ENCODE measurements around the gene PPIH. TPM values are rescaled to one million over a fixed set of nuclear protein-coding genes. Genes with fewer than 3 reads are reported as not detected.
"Not testable (repeated sequence)": the region's sequence is repeated elsewhere in the genome, so short reads cannot be mapped to it uniquely, and the experiment has no call there.

The PPIH gene
- total RNA-seq (10 to 100 TPM; 34.2 to 60.1 (median 39.8) TPM), polyA plus RNA-seq (10 to 100 TPM; 59.6 to 72.3 (median 63.0) TPM)
- long read RNA-seq, donor 1, transcript PPIH-201 (10 exons, 752 nt), result major isoform, 11 of 11 reads
- long read RNA-seq, donor 1, partial matches to known transcripts, result 0 of 11 reads
- long read RNA-seq, donor 1, other reads (novel, unspliced or antisense), result 0 of 11 reads
- long read RNA-seq, donor 2, transcript PPIH-201 (10 exons, 752 nt), result major isoform, 5 of 6 reads
- long read RNA-seq, donor 2, partial matches to known transcripts, result 0 of 6 reads
- long read RNA-seq, donor 2, other reads (novel, unspliced or antisense), result 0 of 6 reads

GRCh38 chr1:42657981-42658876 is at the start of gene PPIH:
Gene PPIH (plus strand): TSS chr1:42658423. CDS start chr1:42658447, 24 bp downstream.
- intact Hi-C loops (cut with DNase I; ENCODE audit: low total_unique reads), result no loop called here
- Histone ChIP-seq H3K9me3 (no peaks in the 10 kb centered on the region), H3K27me3 (replicated peaks in 1 of 7) (no peaks in the 10 kb centered on the region), H3K4me3 (peak within 1 kb of the TSS; percentile 75 to 93 (median 87)), H3K27ac (peak within 1 kb of the TSS; percentile 73 to 87 (median 84)), H3K36me3 (peaks cover 0 to 41% (median 16%) of the 10 kb centered on the region in 6 donors), H3K4me1 (peaks cover 14 to 52% (median 25%) of the 10 kb centered on the region in 6 donors)
- peak; percentile 99 for DNase-seq
- WGBS, 5 donors, result 0 to 1% (median 0%) methylated on average over 40 to 53 of the region's 53 CpGs
- peak; percentile 90 to 94 (median 92) for TF ChIP-seq POLR2AphosphoS5 (IDR thresholded peaks at IDR 0.05)
- peak in 10 of 11 experiments; percentile 25 to 69 (median 58) for TF ChIP-seq CTCF (IDR thresholded peaks at IDR 0.05 in 8 of 11, conservative IDR thresholded peaks at IDR 0.05 in 3 of 11)
- TF ChIP-seq POLR2A (IDR thresholded peaks at IDR 0.05), result peak in 1 of 3 donors; percentile 58

- Histone ChIP-seq H3K27me3 (replicated peaks in 1 of 7) (no peaks in the 10 kb centered on the region), H3K27ac (no peak overlapping the region), H3K36me3 (no peaks in the 10 kb centered on the region), H3K4me1 (no peaks in the 10 kb centered on the region), H3K4me3 (no peak overlapping the region), H3K9me3 (no peaks in the 10 kb centered on the region)
- intact Hi-C loops (cut with DNase I; ENCODE audit: low total_unique reads), result no loop called here
- TF ChIP-seq POLR2A (IDR thresholded peaks at IDR 0.05), result no peak
- no peak for TF ChIP-seq POLR2AphosphoS5 (IDR thresholded peaks at IDR 0.05)
- 71 to 98% (median 93%) methylated on average over 4 of the region's 4 CpGs for WGBS, 5 donors
- DNase-seq, result no peak
These were observed 44.5 kb upstream of the PPIH start for GRCh38 chr1:42613803-42614131.

GRCh38 chr1:42618866-42619265 is 39.4 kb upstream of the PPIH start:
- Histone ChIP-seq H3K4me1 (no peaks in the 10 kb centered on the region), H3K36me3 (no peaks in the 10 kb centered on the region), H3K9me3 (no peaks in the 10 kb centered on the region), H3K27me3 (replicated peaks in 1 of 7) (no peaks in the 10 kb centered on the region), H3K27ac (no peak overlapping the region), H3K4me3 (no peak overlapping the region)
- TF ChIP-seq POLR2AphosphoS5 (IDR thresholded peaks at IDR 0.05) (no peak), POLR2A (IDR thresholded peaks at IDR 0.05) (no peak), CTCF (IDR thresholded peaks at IDR 0.05 in 8 of 11, conservative IDR thresholded peaks at IDR 0.05 in 3 of 11) (no peak)
- intact Hi-C loops (cut with DNase I; ENCODE audit: low total_unique reads), result no loop called here
- WGBS, 5 donors, result 45 to 64% (median 57%) methylated on average over 2 of the region's 2 CpGs
- no peak for DNase-seq

GRCh38 chr1:42620307-42620706 is 37.9 kb upstream of the PPIH start:
- H3K4me1 ChIP-seq, result no peaks in the 10 kb centered on the region
- H3K36me3 ChIP-seq, result no peaks in the 10 kb centered on the region
- no peaks in the 10 kb centered on the region for H3K27me3 ChIP-seq (replicated peaks in 1 of 7)
- no peaks in the 10 kb centered on the region for H3K9me3 ChIP-seq
- WGBS, 5 donors, result 25 to 57% (median 34%) methylated on average over 2 of the region's 2 CpGs
- no peak overlapping the region for H3K4me3 ChIP-seq
- DNase-seq, result no peak
- TF ChIP-seq POLR2AphosphoS5 (IDR thresholded peaks at IDR 0.05), result no peak
- no peak for TF ChIP-seq CTCF (IDR thresholded peaks at IDR 0.05 in 8 of 11, conservative IDR thresholded peaks at IDR 0.05 in 3 of 11)
- TF ChIP-seq POLR2A (IDR thresholded peaks at IDR 0.05), result no peak
- intact Hi-C loops (cut with DNase I; ENCODE audit: low total_unique reads), result no loop called here
- no peak overlapping the region for H3K27ac ChIP-seq

GRCh38 chr1:42621180-42621579 is 37.0 kb upstream of the PPIH start:
- H3K9me3 ChIP-seq; H3K27ac ChIP-seq; H3K4me3 ChIP-seq; DNase-seq; H3K27me3 ChIP-seq (replicated peaks in 1 of 7); H3K4me1 ChIP-seq; intact Hi-C loops (cut with DNase I; ENCODE audit: low total_unique reads); H3K36me3 ChIP-seq: not testable (repeated sequence)
- WGBS, 5 donors, result 93 to 96% (median 93%) methylated on average over 4 of the region's 4 CpGs

- H3K27ac ChIP-seq, result not testable (repeated sequence)
These were observed 31.0 kb upstream of the PPIH start for GRCh38 chr1:42627205-42627604.

More at GRCh38 chr1:42627205-42627604, 31.0 kb upstream of the PPIH start:
- H3K4me1 ChIP-seq; H3K9me3 ChIP-seq; H3K27me3 ChIP-seq (replicated peaks in 1 of 7); H3K36me3 ChIP-seq; intact Hi-C loops (cut with DNase I; ENCODE audit: low total_unique reads); DNase-seq; H3K4me3 ChIP-seq: not testable (repeated sequence)
- 81 to 90% (median 89%) methylated on average over 3 of the region's 3 CpGs for WGBS, 5 donors

Measured in spleen (tissue), 13 donors.